GM23338 (cell line): Measurements from ENCODE around the gene SCAPER. TPM values are rescaled to one million over a fixed set of nuclear protein-coding genes. Genes with fewer than 3 reads are reported as not detected.

Experiments
- ATAC-seq: fragments of 200-7000 bp; cut with Tn5 transposase; 3 replicates; pipeline ENCODE4 v1.9.1; 2020
- DNase-seq: peaks from one replicate; pipeline ENCODE4 v3.0.0-alpha.2; 2015; ENCODE audit warnings: low spot score
- H2AFZ ChIP-seq: fragments of 200-600 bp; sonication (generic); 2 replicates; pipeline ENCODE4 v1.8.0; 2016; ENCODE audit warnings: antibody characterized with exemption, mild to moderate bottlenecking, moderate library complexity
- H3F3A ChIP-seq: fragments of 200-600 bp; sonication (generic); replicated peaks from 2 replicates; pipeline ENCODE4 v1.8.0; 2017; ENCODE audit warnings: antibody characterized with exemption, mixed run types, low read depth
- H3K27ac ChIP-seq: fragments of 200-600 bp; sonication (generic); 2 replicates; pipeline ENCODE4 v1.6.1; 2016; ENCODE audit warnings: low read depth
- H3K27me3 ChIP-seq: fragments of 200-600 bp; sonication (generic); 2 replicates; pipeline ENCODE4 v1.8.0; 2016; ENCODE audit warnings: mild to moderate bottlenecking, mixed run types, moderate library complexity; ENCODE audit not compliant: insufficient read depth
- H3K36me3 ChIP-seq: fragments of 200-600 bp; sonication (generic); 2 replicates; pipeline ENCODE4 v1.8.0; 2016; ENCODE audit warnings: mild to moderate bottlenecking; ENCODE audit not compliant: insufficient read depth
- H3K4me1 ChIP-seq: fragments of 200-600 bp; sonication (generic); 2 replicates; pipeline ENCODE4 v1.8.0; 2016; ENCODE audit warnings: mild to moderate bottlenecking, moderate library complexity; ENCODE audit not compliant: insufficient read depth
- H3K4me2 ChIP-seq: fragments of 200-600 bp; sonication (generic); 2 replicates; pipeline ENCODE4 v1.7.1; 2017; ENCODE audit warnings: mixed run types
- H3K4me3 ChIP-seq: fragments of 200-600 bp; sonication (generic); 2 replicates; pipeline ENCODE4 v1.6.1; 2016; ENCODE audit warnings: mixed run types
- H3K79me2 ChIP-seq: fragments of 200-600 bp; sonication (generic); replicated peaks from 2 replicates; pipeline ENCODE4 v1.8.0; 2017; ENCODE audit warnings: mild to moderate bottlenecking; ENCODE audit not compliant: insufficient read depth
- H3K9me2 ChIP-seq: fragments of 200-600 bp; sonication (generic); 2 replicates; pipeline ENCODE4 v1.8.0; 2017; ENCODE audit not compliant: insufficient read depth
- H4K20me1 ChIP-seq: fragments of 200-600 bp; sonication (generic); replicated peaks from 2 replicates; pipeline ENCODE4 v1.8.0; 2017; ENCODE audit warnings: mild to moderate bottlenecking; ENCODE audit not compliant: insufficient read depth
- H3K27ac Mint-ChIP-seq: 2 replicates; pipeline ENCODE4 v1.8.0; 2020; ENCODE audit warnings: inconsistent platforms, mild to moderate bottlenecking, moderate library complexity, mixed read lengths
- H3K27me3 Mint-ChIP-seq: 3 replicates; pipeline ENCODE4 v1.8.0; 2022; ENCODE audit warnings: low read depth, mild to moderate bottlenecking, moderate library complexity, mixed read lengths, inconsistent platforms; ENCODE audit not compliant: insufficient read depth, poor library complexity
- H3K36me3 Mint-ChIP-seq: 3 replicates; pipeline ENCODE4 v1.8.0; 2021; ENCODE audit warnings: low read depth, mild to moderate bottlenecking, inconsistent platforms, moderate library complexity, mixed read lengths
- H3K4me1 Mint-ChIP-seq: 3 replicates; pipeline ENCODE4 v1.8.0; 2020; ENCODE audit warnings: mild to moderate bottlenecking, inconsistent platforms, mixed read lengths
- H3K4me3 Mint-ChIP-seq: 3 replicates; pipeline ENCODE4 v1.8.0; 2021; ENCODE audit warnings: moderate library complexity, mild to moderate bottlenecking, inconsistent platforms, mixed read lengths
- H3K9me3 Mint-ChIP-seq: 3 replicates; pipeline ENCODE4 v1.8.0; 2020; ENCODE audit warnings: moderate library complexity, mild to moderate bottlenecking, inconsistent platforms, mixed read lengths
- ETS1 ChIP-seq: IDR thresholded peaks from 2 replicates; pipeline ENCODE4 v1.6.1; 2016; ENCODE audit warnings: antibody characterized with exemption
- EZH2 ChIP-seq: fragments of 200-600 bp; sonication (generic); IDR thresholded peaks from one replicate; pipeline ENCODE4 v1.8.0; 2017; ENCODE audit warnings: antibody characterized with exemption, mild to moderate bottlenecking, low read depth; ENCODE audit not compliant: unreplicated experiment
- JUNB ChIP-seq: IDR thresholded peaks from one replicate; pipeline ENCODE4 v1.6.1; 2016; ENCODE audit warnings: antibody characterized with exemption; ENCODE audit not compliant: unreplicated experiment
- NANOG ChIP-seq: IDR thresholded peaks from 2 replicates; pipeline ENCODE4 v1.6.1; 2016; ENCODE audit warnings: antibody characterized with exemption, borderline replicate concordance
- POLR2AphosphoS5 ChIP-seq: IDR thresholded peaks from 2 replicates; pipeline ENCODE4 v1.6.1; 2016; ENCODE audit warnings: antibody characterized with exemption, low read depth
- REST ChIP-seq: IDR thresholded peaks from one replicate; pipeline ENCODE4 v1.6.1; 2018; ENCODE audit warnings: antibody characterized with exemption; ENCODE audit not compliant: unreplicated experiment
- STAT1 ChIP-seq: IDR thresholded peaks from one replicate; pipeline ENCODE4 v1.6.1; 2016; ENCODE audit warnings: antibody characterized with exemption; ENCODE audit not compliant: unreplicated experiment
- ZNF114 ChIP-seq: fragments of 250-450 bp; sonication (Bioruptor Pico); IDR thresholded peaks from 2 replicates; pipeline ENCODE4 v1.5.0; 2020; ENCODE audit warnings: mild to moderate bottlenecking, moderate library complexity
- ZNF331 ChIP-seq: fragments of 250-450 bp; sonication (Bioruptor Pico); IDR thresholded peaks from 2 replicates; pipeline ENCODE4 v1.5.0; 2020; ENCODE audit warnings: low read depth, mild to moderate bottlenecking, moderate library complexity
- polyA plus RNA-seq: library from polyadenylated mRNA; unstranded; fragments of >200 nt; fragmentation: Nextera tagmentation; extraction: Ambion mirVana; gene quantifications from 2 replicates; pipeline ENCODE4 v1.2.1, GENCODE V29; 2016
- total RNA-seq: library from RNA; depleted of rRNA; stranded (reverse); fragments of >200 nt; shearing (Covaris generic); gene quantifications from 2 replicates; pipeline ENCODE4 v1.2.3, GENCODE V29; 2014
- TF ChIP-seq, protein P1 (sequence below), 2 experiments: fragments of 200-600 bp in 1 of 2; sonication (generic) in 1 of 2; conservative IDR thresholded peaks; 2 replicates each; pipeline versions ENCODE4 v1.5.1 to v1.6.1; 2016 to 2017; ENCODE audit warnings: antibody characterized with exemption in 2 of 2, low read depth in 2 of 2, mild to moderate bottlenecking in 2 of 2, moderate library complexity in 1 of 2

Gene SCAPER
- total and polyA plus RNA-seq, 2 experiments from 2014 or later = 9.1 to 17.6 TPM

GRCh38 chr15:76311100-76311953 is 593.8 kb downstream of the SCAPER start, which contains the start of gene ETFA:
TSS of gene ETFA (minus strand) at chr15:76311469. CDS start at chr15:76311388, 81 bp downstream.
- Histone ChIP-seq H2AFZ (peak within 1 kb of the TSS; percentile 97), H3K27me3 (peaks cover 11% of the 10 kb centered on the region; the same call in 1 of the 2 replicates), H3K4me2 (peak within 1 kb of the TSS; percentile 93), H4K20me1 (peaks cover 13% of the 10 kb centered on the region; the same call in 1 of the 2 replicates), H3F3A (no peaks in the 10 kb centered on the region), H3K36me3 (no peaks in the 10 kb centered on the region), H3K4me3 (peak within 1 kb of the TSS; percentile 89), H3K4me1 (peaks cover 10% of the 10 kb centered on the region), H3K9me2 (no peaks in the 10 kb centered on the region), H3K79me2 (peaks cover 38% of the 10 kb centered on the region), H3K27ac (no peak within 1 kb of the TSS)
- ATAC-seq = peak; percentile 99
- Mint-ChIP-seq H3K4me3 (peak within 1 kb of the TSS; percentile 86), H3K4me1 (peaks cover 11% of the 10 kb centered on the region; the same call in 2 of the 3 replicates), H3K36me3 (no peaks in the 10 kb centered on the region), H3K27ac (no peak within 1 kb of the TSS), H3K9me3 (peaks cover 7% of the 10 kb centered on the region; the same call in 2 of the 3 replicates), H3K27me3 (peaks cover 13% of the 10 kb centered on the region)
- DNase-seq = peak; percentile 99
- TF ChIP-seq EZH2 = no peak
- peak; percentile 89 for TF ChIP-seq POLR2AphosphoS5

- Histone ChIP-seq H3K36me3 (no peaks in the 10 kb centered on the region), H3K27me3 (peaks cover 11% of the 10 kb centered on the region; the same call in 1 of the 2 replicates), H4K20me1 (peaks cover 13% of the 10 kb centered on the region; the same call in 1 of the 2 replicates), H3K79me2 (peaks cover 44% of the 10 kb centered on the region), H3K4me2 (peak overlapping the region; percentile 93), H3K27ac (no peak overlapping the region), H3K4me1 (peaks cover 10% of the 10 kb centered on the region), H3F3A (no peaks in the 10 kb centered on the region), H3K4me3 (peak overlapping the region; percentile 89), H2AFZ (peak overlapping the region; percentile 94; the same call in 1 of the 2 replicates), H3K9me2 (no peaks in the 10 kb centered on the region)
- DNase-seq (no peak), ATAC-seq (peak; percentile 21)
- no peaks in the 10 kb centered on the region for H3K36me3 Mint-ChIP-seq
- peaks cover 10% of the 10 kb centered on the region for H3K27me3 Mint-ChIP-seq
- no peak overlapping the region for H3K27ac Mint-ChIP-seq
- H3K4me3 Mint-ChIP-seq = peak overlapping the region; percentile 86
- peaks cover 7% of the 10 kb centered on the region; the same call in 2 of the 3 replicates for H3K9me3 Mint-ChIP-seq
- peaks cover 11% of the 10 kb centered on the region; the same call in 2 of the 3 replicates for H3K4me1 Mint-ChIP-seq
- no peak for TF ChIP-seq POLR2AphosphoS5
- TF ChIP-seq NANOG = no peak
- no peak for TF ChIP-seq STAT1
- TF ChIP-seq JUNB = no peak
- TF ChIP-seq ZNF331 (CRISPR knock-in tag) = no peak
- no peak for TF ChIP-seq ZNF114 (CRISPR knock-in tag)
- TF ChIP-seq, protein P1, sequence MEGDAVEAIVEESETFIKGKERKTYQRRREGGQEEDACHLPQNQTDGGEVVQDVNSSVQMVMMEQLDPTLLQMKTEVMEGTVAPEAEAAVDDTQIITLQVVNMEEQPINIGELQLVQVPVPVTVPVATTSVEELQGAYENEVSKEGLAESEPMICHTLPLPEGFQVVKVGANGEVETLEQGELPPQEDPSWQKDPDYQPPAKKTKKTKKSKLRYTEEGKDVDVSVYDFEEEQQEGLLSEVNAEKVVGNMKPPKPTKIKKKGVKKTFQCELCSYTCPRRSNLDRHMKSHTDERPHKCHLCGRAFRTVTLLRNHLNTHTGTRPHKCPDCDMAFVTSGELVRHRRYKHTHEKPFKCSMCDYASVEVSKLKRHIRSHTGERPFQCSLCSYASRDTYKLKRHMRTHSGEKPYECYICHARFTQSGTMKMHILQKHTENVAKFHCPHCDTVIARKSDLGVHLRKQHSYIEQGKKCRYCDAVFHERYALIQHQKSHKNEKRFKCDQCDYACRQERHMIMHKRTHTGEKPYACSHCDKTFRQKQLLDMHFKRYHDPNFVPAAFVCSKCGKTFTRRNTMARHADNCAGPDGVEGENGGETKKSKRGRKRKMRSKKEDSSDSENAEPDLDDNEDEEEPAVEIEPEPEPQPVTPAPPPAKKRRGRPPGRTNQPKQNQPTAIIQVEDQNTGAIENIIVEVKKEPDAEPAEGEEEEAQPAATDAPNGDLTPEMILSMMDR (conservative IDR thresholded peaks at IDR 0.05; ENCODE audit: low read depth in 2 of 2) = no peak
- no peak for TF ChIP-seq ETS1
- TF ChIP-seq REST = no peak
Observed at GRCh38 chr15:76310475-76311099, 594.6 kb downstream of the SCAPER start.
